Natural killer cell treated with Interleukin-12 subunit alpha and Interleukin-12 subunit beta and Interleukin-15 and Interleukin-18, amount 100 ng/mL, for 72 hours (primary cell): ENCODE measurements around the gene OOEP. TPM values are rescaled to one million over a fixed set of nuclear protein-coding genes. Genes with fewer than 3 reads are reported as not detected.

Experiments used
- total RNA-seq, 2 donors: library from RNA; stranded (reverse); gene quantifications; one replicate each; pipeline ENCODE4 v1.2.3, GENCODE V29; 2022

Gene OOEP
- total RNA-seq, 2 donors from 2014 or later = not detected

Other genes with a start within 250 kb of the OOEP start
- gene KHDC1L, start 144.4 kb downstream of the OOEP start, total RNA-seq = under 1 TPM in 1 of 2 donors, not detected in 1; 0.50 TPM
- 10 to 100 TPM in 1 of 2 donors, 1 to 10 TPM in 1; 3.7 to 14.9 TPM for gene KHDC1, start 106.7 kb downstream of the OOEP start, total RNA-seq
- gene DPPA5, start 15.6 kb downstream of the OOEP start, total RNA-seq = not detected
- gene KHDC3L, start 7.2 kb downstream of the OOEP start, total RNA-seq = not detected
- 1 to 10 TPM in 1 of 2 donors, not detected in 1; 1.0 TPM for gene DDX43, start 24.9 kb upstream of the OOEP start, total RNA-seq
- gene CGAS, start 82.4 kb upstream of the OOEP start, total RNA-seq = 10 to 100 TPM; 45.5 to 78.4 TPM
- 10 to 100 TPM; 42.9 to 76.0 TPM for gene MTO1, start 91.8 kb upstream of the OOEP start, total RNA-seq
- gene EEF1A1, start 151.1 kb upstream of the OOEP start, total RNA-seq = 1,000 to 10,000 TPM; 4,705 to 6,056 TPM